ENCODE data around the gene GATA6. TPM values are rescaled to one million over a fixed set of nuclear protein-coding genes. Genes with fewer than 3 reads are reported as not detected.

Gene GATA6
- total and polyA plus RNA-seq, 10 of the 15 experiments (the other 5 are each of a cell fraction or from before 2014, with no cell fraction given) = 0.04 to 0.05 TPM; not detected in 8

- no peak overlapping the region for H3K27ac ChIP-seq (ENCODE audit: control insufficient read depth, insufficient read depth)
- POLR2A ChIA-PET = no interaction called here
- in situ Hi-C loops (cut with MboI) (no loop called here), intact Hi-C loops (cut with micrococcal nuclease; ENCODE audit: unreplicated experiment) (no loop called here)
- H4K20me1 ChIP-seq (ENCODE audit: control insufficient read depth, insufficient read depth) = no peaks in the 10 kb centered on the region
- no peak overlapping the region for H2AFZ ChIP-seq (ENCODE audit: control insufficient read depth, low read depth, low read length)
- no peak overlapping the region for H3K9ac ChIP-seq (ENCODE audit: control insufficient read depth, insufficient read depth, low read length)
- H3K79me2 ChIP-seq (ENCODE audit: control insufficient read depth, insufficient read depth, low read length) = no peaks in the 10 kb centered on the region
- DNase-seq (ENCODE audit: low read depth, low spot score) (no peak), FAIRE-seq (no peak), ATAC-seq (no peak)
- H3K27me3 ChIP-seq (replicated peaks in 1 of 2; ENCODE audit: control insufficient read depth in 2 of 2, insufficient read depth in 2 of 2, low read length in 1 of 2) = no peaks in the 10 kb centered on the region; a peak in 1 of 4 replicates
- no peak for TF ChIP-seq PBX3 (IDR thresholded peaks at IDR 0.05; ENCODE audit: insufficient replicate concordance, low read depth, low read length)
- no peak for TF ChIP-seq E2F4 (IDR thresholded peaks at IDR 0.05; ENCODE audit: low read depth, low read length)
- no peak for TF ChIP-seq YY1 (IDR thresholded peaks at IDR 0.05; ENCODE audit: low read depth, low read length)
- 15% methylated on average over 6 of the region's 6 CpGs for WGBS (ENCODE audit: insufficient coverage, insufficient replicate concordance, low lambda C conversion rate, missing lambda C conversion rate)
- BruUV-seq (replicated peaks) = no TSS peak
- no peaks in the 10 kb centered on the region for H3K36me3 ChIP-seq (ENCODE audit: control insufficient read depth in 2 of 2, insufficient read depth in 2 of 2, low read length in 1 of 2)
- H3K4me2 ChIP-seq (ENCODE audit: control insufficient read depth, insufficient read depth) = no peak overlapping the region
- H3K9me3 ChIP-seq (replicated peaks; ENCODE audit: control insufficient read depth, insufficient read depth, low read length) = no peaks in the 10 kb centered on the region
- SMC1A ChIA-PET (ENCODE audit: uncharacterized antibody, unreplicated experiment) = no interaction called here
- H3K4me3 ChIP-seq = no peak overlapping the region
- H3K4me1 ChIP-seq (ENCODE audit: control insufficient read depth, insufficient read depth, low read length) = no peaks in the 10 kb centered on the region
- CTCF ChIA-PET = no interaction called here
- RAD21 ChIA-PET (ENCODE audit: unreplicated experiment) = no interaction called here
Measured at GRCh38 chr18:22204996-22205395, 35.6 kb downstream of the GATA6 start.

- Histone ChIP-seq H3K9ac (ENCODE audit: control insufficient read depth, insufficient read depth, low read length) (no peak overlapping the region), H3K4me3 (no peak overlapping the region), H3K36me3 (ENCODE audit: control insufficient read depth in 2 of 2, insufficient read depth in 2 of 2, low read length in 1 of 2) (no peaks in the 10 kb centered on the region), H3K79me2 (ENCODE audit: control insufficient read depth, insufficient read depth, low read length) (no peaks in the 10 kb centered on the region), H2AFZ (ENCODE audit: control insufficient read depth, low read depth, low read length) (no peak overlapping the region), H3K4me1 (ENCODE audit: control insufficient read depth, insufficient read depth, low read length) (no peaks in the 10 kb centered on the region), H3K27ac (ENCODE audit: control insufficient read depth, insufficient read depth) (no peak overlapping the region), H3K27me3 (replicated peaks in 1 of 2; ENCODE audit: control insufficient read depth in 2 of 2, insufficient read depth in 2 of 2, low read length in 1 of 2) (no peaks in the 10 kb centered on the region; a peak in 1 of 4 replicates), H3K9me3 (replicated peaks; ENCODE audit: control insufficient read depth, insufficient read depth, low read length) (no peaks in the 10 kb centered on the region), H4K20me1 (ENCODE audit: control insufficient read depth, insufficient read depth) (no peaks in the 10 kb centered on the region), H3K4me2 (ENCODE audit: control insufficient read depth, insufficient read depth) (no peak overlapping the region)
- DNase-seq (ENCODE audit: low read depth, low spot score) = no peak
- BruUV-seq (replicated peaks) = no TSS peak
- ATAC-seq = no peak
- ChIA-PET CTCF (no interaction called here), POLR2A (no interaction called here), RAD21 (ENCODE audit: unreplicated experiment) (no interaction called here), SMC1A (ENCODE audit: uncharacterized antibody, unreplicated experiment) (no interaction called here)
- WGBS (ENCODE audit: insufficient coverage, insufficient replicate concordance, low lambda C conversion rate, missing lambda C conversion rate) = 9% methylated on average over 5 of the region's 5 CpGs
- intact Hi-C loops (cut with micrococcal nuclease; ENCODE audit: unreplicated experiment) (no loop called here), in situ Hi-C loops (cut with MboI) (no loop called here)
- FAIRE-seq = no peak
- TF ChIP-seq MLLT1 (IDR thresholded peaks at IDR 0.05) = no peak
- TF ChIP-seq PAX8 (IDR thresholded peaks at IDR 0.05) = no peak
- TF ChIP-seq GATAD2B (conservative IDR thresholded peaks at IDR 0.05; ENCODE audit: low read depth) = no peak
- TF ChIP-seq DPF2 (IDR thresholded peaks at IDR 0.05) = no peak
- no peak for TF ChIP-seq ESRRA (IDR thresholded peaks at IDR 0.05; ENCODE audit: low read length)
- TF ChIP-seq CTCF (IDR thresholded peaks at IDR 0.05 in 2 of 3, conservative IDR thresholded peaks at IDR 0.05 in 1 of 3; ENCODE audit: control insufficient read depth in 2 of 3, extremely low read depth in 1 of 3, insufficient read depth in 1 of 3, low read depth in 3 of 3, low read length in 3 of 3) = no peak
Measured at GRCh38 chr18:22207021-22207758, 37.8 kb downstream of the GATA6 start.

All from GM12878 (cell line).